Measurements from ENCODE around the gene CSF3.
A peak's percentile ranks its signal among the peaks of the same experiment; 100 is the strongest.

DNA sequence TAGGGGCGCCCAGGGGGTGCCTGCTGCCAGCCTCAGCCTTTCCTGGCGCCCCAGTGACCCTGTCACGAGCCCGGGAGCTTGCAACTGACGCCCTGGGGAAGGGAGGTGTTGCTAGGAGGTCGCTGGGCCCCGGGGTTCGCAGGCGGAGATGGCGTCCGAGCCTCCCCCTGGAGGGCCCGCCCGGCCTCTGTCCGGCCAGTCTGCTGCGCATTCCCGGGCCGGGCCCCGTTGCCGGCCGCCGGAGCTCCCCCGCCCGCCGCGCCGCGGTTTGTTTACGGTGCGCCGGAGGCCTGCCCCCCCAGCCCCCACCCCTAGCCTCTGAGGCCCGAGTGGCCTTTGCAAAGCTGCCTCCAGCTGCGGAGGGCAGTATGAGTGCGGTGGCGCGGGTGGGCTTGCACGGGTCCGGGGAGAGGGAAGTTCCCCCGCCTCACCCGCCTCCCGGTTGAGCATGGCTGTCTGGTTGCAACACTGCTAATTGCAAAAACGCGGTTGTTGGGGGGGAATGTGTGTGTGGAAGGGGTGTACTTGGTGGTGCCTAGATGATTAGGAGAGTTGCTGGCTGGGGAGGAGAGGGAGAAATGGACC lies 48.0 kb downstream of the CSF3 start:
- no peak for TF ChIP-seq CTCF (IDR thresholded peaks at IDR 0.05)
- TF ChIP-seq POLR2A (IDR thresholded peaks at IDR 0.05): peak; percentile 24 to 46
